GM19240 (cell line): ENCODE data around the gene ABCD1.
A peak's percentile ranks its signal among the peaks of the same experiment; 100 is the strongest.
"Not testable (repeated sequence)": the region's sequence is repeated elsewhere in the genome, so short reads cannot be mapped to it uniquely, and the experiment has no call there.

Experiments used
- DNase-seq: peaks from one replicate; pipeline ENCODE4 v3.0.0; 2011; ENCODE audit warnings: low spot score; ENCODE audit not compliant: insufficient read length

The ABCD1 gene

DNA sequence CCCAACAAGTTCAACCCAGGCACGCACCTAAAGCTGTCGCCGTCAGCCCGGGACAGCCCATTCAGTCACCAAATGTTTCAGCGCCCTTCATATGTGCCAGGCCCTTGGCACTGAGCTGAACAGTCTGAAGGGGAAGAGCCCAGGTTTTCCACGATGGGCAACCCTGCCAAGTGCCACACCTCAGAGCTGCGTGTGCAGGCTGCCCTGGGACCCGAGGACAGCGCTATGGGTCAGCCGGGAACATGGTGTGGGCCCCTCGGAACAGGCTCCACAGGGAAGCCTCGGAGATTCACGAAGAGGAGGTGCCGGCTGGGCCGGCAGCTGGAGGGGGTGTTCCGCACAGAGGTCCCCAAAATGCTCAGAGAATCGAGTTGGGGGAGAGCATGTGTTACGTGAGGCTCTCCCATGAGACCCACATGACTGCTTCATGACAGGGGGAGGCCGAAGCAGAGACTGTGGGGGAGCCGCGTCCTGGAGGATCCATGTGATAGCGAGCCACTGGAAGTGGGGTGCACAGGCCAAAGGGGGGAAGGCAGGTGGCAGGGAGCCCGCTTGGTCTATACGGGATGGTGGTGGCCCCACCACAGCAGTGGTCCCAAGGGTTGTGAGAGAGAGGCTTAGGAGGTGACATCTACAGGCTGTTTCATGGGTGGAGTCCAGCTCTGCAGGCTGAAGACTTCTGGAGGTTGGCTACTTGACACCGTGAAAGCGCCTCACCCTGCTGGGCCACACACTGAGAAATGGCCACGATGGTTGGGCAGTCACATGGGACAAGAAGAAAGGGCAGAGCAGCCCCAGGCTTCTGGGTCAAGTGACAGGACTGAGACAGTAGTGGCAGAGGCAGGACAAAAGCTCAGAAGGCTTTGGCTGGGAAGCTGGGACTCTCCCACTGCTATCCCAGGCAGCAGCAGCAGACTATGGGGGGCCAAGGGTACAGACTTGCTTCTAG lies 14.7 kb upstream of the ABCD1 start:
- no peak for DNase-seq

DNA sequence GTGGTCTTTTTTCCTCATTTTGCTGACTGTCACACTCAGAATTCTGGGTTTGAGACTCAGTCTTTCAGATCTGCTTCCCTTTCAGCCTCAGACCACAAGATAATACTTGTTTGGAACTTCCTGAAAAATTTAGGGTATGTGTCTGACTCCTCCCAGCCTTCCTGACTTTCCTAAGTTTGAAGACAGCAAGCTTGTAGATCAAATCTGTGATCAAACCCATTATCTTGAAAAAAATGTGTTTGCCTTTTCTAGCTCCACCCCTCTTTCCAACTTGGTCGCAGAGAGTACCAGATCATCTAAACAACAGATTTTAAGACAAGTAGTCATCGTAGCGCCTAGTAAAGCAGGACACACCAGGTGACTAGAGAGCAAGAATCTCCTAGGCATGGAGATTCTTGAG lies 10.4 kb upstream of the ABCD1 start:
- no peak for DNase-seq

DNA sequence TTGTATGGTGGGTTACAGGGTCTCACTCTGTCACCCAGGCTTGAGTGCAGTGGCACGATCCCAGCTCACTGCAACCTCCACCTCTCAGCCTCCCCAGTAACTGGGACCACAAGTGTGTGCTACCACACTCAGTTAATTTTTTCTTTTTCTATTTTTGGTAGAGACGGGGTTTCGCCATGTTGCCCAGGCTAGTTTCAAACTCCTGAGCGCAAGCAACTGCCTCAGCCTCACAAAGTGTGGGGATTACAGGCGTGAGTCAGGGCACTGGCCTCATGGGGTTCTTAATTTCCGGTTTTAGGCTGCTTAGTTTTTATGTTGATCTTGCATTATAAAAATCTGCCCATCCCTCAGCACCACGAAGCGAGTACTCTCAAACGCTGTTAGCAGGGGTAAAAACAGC lies 7.2 kb upstream of the ABCD1 start:
- DNase-seq: no peak

DNA sequence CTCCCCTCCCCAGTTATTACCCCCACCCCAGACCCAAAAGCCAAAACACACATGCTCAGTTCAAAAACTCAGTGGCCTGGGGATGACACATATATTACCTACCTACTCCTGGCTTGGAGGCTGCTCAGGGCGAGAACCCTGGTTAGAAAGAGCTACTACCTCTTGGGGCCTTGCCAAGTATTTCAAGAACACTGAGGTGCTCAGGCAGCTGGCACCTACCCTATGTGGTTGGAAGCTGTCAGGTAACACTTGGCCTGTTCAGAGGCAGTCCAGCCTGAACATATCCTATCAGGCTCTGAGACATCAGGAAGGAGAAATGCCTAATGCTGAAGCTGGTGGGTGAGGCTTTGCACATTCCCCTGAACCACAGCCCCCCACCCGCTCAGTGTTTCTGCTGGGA lies 5.4 kb upstream of the ABCD1 start:
- DNase-seq: no peak

DNA sequence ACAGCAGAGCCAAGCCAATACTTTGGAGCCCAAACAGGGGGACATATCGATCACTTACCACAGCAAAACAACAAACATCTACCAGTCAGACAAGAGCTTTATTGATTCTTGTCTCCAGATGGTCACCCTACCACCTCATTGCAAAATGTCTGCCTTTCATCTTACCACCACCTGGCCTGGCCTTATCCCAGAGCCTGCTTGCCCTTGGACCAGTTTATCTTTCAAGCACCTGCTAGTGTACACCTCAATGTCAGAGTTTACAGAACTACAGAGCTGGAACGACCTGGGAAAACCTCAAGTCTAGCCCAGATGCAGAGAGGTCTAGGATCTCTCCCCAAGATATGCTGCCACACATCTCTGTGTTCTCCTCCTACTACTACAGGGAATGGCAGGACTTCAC lies 5.0 kb upstream of the ABCD1 start:
- DNase-seq: no peak

DNA sequence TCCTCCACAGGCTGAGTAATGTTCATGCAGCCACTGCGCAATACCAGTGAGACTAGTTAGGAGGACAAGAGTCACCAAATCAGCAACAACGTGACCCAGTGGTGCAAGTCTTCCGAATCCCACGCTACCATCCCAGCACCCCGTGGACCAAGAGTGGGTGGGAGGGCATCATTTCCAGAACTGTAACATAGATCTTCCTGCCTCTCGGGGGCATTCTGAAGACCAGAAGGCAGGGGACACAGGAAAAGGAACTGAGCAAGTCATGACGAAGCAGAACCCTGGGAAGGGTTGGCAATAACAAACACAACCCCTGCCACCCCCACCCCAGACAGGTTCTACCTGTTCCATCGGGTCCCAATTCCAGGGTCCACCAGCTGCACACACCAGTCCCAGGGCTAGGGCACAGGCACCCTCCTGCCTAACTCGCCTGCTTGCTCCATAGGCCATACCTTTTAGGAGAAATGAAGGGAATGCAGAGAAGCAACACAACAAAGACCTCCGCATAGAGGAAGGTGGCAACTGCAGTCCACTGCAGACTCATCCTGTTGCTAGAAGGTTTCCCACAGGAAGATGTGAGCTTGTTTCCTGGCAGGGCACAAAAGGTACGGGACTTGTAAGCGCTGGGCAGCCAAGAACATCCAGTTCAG lies 1.8 kb upstream of the ABCD1 start:
- DNase-seq: no peak

DNA sequence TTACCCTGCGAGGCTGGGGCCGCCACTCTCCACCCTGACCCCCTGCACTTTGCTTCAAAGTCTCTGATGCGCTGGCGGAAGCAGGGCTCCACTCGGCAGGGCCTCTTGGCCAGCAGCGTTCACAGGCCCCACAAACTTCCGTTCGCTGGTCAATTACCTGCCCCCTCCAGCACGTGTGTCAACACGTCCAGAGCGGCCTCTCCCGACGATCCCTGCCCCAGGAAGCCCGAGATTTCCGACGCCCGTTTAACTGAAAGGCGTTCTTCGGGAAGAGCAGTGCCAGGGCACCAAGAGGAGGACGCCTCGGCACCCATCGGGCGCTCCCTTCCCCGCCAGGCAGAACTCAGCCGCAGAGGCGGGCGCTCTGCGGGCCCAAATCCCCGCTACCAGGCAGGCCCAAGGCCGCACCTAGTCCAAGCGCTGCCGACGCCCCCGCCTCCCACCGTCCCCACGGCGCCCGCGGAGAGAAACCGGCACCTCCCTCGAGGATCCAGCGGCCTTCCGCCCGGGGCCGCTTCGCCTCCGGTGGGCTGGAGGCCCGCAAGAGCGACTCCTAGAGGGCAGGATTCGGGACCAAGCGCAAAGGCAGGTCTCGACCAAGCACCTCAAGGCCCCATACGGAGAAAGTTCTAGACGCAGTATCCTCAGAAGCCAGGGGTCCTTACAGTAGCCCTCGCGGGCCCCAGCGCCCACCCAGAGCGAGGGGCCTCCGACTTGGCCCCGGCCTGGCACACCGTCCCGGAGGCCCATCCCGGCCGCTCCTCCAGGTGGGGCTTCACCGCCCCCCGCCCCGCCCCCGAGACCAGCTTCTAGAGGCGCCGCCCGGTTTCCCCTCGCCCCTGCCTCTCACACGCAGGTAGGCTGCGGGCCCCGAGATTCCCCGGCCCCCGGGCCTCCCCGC lies 1.1 kb upstream of the ABCD1 start:
- no peak for DNase-seq

DNA sequence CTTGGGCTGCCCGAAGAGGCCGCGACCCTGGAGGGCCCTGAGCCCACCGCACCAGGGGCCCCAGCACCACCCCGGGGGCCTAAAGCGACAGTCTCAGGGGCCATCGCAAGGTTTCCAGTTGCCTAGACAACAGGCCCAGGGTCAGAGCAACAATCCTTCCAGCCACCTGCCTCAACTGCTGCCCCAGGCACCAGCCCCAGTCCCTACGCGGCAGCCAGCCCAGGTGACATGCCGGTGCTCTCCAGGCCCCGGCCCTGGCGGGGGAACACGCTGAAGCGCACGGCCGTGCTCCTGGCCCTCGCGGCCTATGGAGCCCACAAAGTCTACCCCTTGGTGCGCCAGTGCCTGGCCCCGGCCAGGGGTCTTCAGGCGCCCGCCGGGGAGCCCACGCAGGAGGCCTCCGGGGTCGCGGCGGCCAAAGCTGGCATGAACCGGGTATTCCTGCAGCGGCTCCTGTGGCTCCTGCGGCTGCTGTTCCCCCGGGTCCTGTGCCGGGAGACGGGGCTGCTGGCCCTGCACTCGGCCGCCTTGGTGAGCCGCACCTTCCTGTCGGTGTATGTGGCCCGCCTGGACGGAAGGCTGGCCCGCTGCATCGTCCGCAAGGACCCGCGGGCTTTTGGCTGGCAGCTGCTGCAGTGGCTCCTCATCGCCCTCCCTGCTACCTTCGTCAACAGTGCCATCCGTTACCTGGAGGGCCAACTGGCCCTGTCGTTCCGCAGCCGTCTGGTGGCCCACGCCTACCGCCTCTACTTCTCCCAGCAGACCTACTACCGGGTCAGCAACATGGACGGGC lies 579 bp downstream of the ABCD1 start:
- DNase-seq: no peak

DNA sequence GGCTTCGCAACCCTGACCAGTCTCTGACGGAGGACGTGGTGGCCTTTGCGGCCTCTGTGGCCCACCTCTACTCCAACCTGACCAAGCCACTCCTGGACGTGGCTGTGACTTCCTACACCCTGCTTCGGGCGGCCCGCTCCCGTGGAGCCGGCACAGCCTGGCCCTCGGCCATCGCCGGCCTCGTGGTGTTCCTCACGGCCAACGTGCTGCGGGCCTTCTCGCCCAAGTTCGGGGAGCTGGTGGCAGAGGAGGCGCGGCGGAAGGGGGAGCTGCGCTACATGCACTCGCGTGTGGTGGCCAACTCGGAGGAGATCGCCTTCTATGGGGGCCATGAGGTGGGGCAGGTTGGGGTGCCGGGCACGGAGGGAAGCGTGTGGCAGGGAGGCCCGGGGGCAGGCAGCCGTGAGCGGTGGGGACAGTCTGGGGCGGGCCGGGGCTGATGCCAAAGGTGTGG lies 1.2 kb downstream of the ABCD1 start:
- DNase-seq: no peak

DNA sequence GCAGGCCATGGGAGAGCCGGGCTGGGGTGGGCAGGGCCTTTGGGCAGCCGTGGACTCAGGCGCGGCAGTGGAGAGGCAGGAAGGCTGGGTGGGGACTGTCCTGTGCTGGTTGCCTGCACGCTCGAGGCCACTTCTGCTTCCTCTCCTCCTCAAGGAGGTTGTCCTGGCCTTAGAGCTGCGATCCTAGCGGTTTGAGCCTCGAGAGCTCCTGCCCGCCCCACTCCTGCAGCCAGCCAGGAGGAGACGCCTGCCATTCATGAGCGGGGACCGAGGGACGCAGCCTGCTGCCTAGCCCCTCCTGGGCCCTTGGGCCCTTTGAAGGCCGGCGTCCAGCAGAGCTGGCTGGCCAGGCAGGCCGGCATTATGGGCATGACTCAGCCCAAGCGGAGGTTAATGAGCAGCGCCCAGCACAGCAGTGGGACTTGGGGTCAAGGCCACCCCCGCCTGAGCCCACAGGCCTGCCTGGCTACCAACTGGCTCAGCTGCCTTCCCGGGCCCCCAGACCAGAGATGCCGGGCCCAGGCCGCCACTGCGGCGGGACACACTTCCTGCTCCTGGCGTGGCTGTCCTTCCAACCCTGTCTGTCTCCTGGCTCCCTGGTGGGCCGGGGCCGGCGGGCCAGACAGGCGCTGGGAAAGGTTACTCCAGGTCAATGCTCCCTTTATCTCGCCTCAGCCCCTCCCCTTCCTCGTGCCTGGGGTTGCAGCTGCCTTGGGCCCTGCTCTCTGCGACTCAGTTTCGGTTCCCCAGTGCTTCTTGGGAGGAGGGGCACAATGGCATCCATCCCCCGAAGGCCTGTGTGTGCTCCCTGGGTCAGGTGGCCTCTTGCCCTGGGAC lies 1.8 kb downstream of the ABCD1 start:
- peak; percentile 85 for DNase-seq

DNA sequence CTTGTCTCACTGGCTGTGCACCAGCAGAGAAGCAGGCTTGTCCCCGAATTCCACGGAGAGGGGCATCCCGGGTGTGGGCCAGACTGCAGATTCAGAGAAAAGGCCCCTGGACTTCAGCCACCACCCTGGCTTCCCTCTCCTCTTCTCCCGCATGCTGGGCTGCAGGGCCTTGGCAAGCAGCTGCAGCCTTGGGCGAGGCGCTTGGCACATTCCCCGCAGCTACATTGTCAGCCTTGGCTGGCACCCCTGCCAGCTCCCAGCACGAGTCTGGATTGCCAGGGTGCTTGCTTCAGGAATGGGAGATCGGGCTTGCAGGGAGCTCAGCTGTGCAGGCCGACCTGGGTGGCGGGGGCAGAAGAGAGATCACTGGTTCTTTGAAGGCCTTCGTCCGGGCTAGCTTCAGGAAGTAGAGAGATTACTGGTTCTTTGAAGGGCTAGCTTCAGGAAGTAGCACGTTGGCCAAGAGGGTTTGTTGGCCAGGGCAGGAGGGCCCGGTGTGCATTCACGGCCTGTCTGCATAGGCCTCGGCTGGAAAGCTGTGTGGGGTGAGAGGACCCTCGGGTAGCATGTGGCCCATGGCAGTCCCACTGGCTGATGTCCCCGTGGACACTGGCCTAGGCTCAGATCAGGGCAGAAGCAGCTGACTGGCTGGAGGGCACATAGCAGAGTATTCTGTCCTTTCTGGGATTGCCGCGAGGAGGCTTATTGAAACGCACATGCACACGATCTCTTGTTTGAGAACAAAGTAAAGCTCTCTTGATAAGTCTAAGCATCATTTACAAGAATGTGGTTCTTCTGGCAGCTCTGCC lies 2.7 kb downstream of the ABCD1 start:
- DNase-seq: no peak

DNA sequence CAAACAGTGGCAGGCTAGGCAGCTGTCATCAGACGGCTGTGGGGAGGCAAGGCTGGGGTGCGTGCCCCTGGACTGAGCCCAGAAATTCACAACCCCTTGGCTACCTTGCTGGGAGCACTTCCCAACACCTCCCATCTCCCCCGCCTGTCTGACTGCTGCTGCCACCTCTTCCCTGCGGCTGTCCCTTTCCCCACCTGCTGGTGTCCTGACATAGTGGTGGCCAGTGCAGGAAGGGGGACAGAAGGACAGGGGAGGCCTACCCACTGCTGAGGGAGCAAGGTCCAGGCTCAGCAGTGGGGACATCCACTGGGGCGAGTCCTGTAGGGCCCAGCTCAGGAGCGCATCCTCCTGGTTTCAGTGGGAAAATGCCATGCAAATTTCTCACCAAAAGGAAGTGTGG lies 3.4 kb downstream of the ABCD1 start:
- DNase-seq: no peak

DNA sequence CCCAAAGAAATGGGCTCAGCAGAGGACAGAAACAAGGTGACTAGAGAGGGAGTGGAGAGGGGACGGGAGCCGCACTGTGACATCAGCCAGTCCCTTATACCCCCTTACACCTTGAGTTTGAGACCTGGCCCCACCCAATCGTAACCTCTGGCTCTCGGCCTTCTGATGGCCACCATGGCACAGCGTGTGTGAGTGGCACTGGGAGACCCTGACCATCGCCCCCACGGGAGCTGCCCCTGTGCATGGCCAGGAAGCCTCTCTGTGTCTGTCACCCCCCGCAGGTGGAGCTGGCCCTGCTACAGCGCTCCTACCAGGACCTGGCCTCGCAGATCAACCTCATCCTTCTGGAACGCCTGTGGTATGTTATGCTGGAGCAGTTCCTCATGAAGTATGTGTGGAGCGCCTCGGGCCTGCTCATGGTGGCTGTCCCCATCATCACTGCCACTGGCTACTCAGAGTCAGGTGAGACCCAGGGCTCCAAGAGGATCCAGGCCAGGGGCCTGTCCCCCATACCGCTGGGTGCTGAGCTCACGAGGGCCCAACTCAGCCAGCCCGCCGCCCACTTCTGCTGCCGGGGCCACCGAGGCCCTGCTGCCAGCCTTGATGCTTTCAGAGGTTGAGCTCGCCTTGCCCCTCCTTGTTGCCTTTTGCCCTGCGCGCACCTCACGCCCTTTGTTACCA lies 4.4 kb downstream of the ABCD1 start:
- no peak for DNase-seq

DNA sequence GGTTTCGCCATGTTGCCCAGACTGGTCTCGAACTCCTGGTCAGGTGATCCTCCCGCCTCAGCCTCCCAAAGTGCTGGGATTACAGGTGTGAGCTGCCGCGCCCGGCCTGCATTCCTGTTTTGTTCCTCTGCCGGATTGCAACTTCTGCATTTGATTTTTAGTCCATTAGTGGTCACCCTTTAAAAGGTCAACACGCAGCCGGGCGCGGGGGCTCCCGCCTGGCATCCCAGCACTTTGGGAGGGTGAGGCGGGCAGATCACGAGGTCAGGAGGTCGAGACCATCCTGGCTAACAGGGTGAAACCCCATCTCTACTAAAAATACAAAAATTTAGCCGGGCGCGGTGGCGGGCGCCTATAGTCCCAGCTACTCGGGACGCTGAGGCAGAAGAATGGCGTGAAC lies 5.5 kb downstream of the ABCD1 start:
- not testable (repeated sequence) for DNase-seq

DNA sequence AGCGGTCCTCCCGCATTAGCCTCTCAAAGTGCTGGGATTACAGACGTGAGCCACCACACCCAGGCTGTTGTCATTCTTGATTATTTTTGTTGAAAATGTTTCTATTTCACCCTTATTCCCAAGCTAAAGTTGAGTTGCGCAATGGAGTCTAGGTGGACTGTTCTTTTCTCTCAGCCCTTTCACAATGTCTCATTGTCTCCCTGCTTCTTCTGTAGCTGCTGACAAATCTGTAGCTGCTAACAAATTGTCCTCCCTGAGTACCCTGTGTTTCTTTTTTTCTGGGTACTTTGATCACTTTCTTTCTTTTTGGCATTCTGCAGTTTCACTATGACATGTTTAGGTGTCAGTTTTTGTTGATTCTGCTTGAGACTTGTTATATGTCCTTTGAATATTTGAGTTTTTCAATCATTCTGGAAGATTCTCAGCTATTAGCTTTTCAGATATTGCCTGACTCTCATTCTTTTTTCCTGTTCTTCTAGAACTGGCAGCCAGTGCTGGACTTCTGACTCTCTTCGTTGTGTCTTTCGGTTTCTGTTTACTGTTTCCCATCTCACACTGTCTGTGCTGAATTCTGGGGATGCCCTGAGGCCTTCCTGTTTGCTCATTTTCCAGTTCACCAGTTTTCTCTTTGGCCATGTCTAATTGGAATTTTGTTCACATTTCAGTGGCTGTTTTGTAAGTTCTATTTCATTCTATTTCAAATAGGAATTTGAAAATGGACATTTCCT lies 6.6 kb downstream of the ABCD1 start:
- DNase-seq: no peak

DNA sequence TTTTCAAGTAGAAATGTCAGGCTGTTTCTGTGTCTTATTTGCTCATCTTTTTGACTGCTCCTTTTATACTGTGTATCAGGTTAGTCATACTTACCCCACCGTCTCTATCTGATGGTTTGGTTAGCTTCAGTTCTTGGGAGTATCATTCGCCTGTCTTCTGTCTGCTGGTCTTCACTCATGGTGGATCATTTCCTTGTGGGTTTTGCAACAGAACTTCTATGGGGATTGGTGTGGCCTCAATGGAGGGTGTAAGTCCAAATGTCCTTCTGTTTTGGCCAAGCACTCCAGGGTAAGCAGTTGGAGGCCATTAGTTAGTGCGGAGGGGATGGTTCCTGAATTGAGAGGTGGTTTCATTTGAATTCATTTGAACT lies 7.2 kb downstream of the ABCD1 start:
- no peak for DNase-seq

DNA sequence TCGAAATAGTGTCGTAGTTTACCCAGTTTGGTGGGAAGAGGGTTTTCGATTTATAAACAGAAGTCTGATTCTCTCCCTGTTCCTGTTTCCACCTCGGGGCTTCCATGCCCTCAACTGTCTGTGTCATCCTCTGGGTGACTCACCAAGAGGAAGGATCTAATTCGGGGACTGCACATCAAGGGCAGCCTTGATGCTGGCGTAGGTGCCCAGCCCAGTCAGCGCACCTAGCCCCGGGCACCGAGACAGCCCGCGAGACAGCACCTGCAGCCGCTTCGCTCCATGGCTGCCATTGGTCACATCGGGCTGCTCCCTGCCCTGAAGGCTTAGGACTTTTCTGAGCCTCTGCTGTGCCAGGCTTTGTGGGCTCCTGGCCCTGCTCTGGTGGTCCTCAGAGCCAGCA lies 7.7 kb downstream of the ABCD1 start:
- no peak for DNase-seq

DNA sequence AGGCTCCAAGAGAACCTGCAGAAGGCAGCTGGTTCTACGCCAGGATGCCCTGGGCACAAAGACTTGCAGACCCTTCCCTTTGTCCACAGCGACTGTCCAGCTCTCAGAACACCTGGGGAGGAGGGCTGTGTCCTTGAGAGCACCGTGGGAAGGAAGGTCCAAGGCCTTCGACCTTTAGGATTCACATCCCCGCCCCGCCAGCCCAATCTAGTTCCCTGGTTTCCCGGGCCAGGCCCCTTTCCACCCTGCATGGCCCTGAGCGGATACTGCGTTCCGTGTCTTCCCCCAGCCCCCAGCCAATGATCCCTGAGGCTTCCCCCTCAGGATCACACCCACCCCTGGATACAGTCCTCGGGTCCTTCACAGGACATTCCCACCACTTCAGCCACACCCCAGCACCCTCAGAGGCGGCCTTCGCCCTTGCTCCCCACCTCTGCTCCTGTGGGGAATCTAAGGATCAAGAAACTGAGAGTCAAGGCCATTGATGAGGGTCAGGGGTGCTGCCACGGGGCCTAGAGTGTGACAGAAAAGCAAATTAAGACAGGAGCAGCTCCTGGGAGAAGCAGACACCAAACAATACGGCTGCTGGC lies 9.1 kb downstream of the ABCD1 start:
- DNase-seq: no peak
